Activated CD8-positive, alpha-beta memory T cell treated with anti-CD3 and anti-CD28 coated beads for 1 hour (primary cell): Measurements from ENCODE around the gene RMI1.

ENCODE experiments used
- DNase-seq, 2 donors: peaks; one replicate each; pipeline ENCODE4 v3.0.0-alpha.2; 2020; ENCODE audit warnings: low read depth in 1 of 2; ENCODE audit errors: extremely low read depth in 1 of 2

The RMI1 gene

DNA sequence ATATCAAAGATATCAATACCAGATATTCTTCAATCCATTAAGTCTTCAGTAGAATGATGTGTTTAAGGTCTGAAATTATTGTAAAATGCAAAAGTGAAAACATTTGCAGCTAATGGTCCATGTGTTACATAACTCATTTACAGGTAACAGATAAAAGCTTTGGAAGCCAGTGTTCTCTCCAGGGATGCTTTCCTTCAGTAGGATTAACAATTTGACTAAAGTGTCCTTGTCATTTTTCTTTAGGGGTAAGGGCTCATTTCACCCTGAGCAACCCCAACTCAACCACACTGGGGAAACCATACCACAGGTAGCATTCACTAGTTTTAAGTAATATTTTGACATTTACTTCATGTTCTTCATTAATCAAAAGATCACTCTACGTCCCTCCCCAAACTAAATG is 13.5 kb upstream of the RMI1 start:
- DNase-seq: no peak

DNA sequence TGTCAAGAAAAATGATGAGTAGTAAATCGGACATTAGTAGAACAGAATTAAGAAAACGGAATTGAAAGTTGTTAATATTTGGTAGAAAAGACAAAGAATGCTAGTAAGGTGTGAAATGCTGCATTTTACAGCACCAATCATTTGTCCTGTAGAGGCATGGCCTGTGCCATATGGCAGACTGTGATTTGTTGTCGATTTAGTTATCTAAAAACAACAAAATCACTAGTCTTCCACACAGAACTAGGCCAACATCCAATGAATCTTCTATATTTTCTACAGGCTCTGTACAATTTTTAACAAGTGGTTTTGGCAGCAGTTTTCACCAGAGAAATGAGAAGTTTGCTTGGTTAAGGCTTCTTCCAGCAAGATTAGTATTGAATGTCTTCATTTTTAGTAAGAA is 11.0 kb upstream of the RMI1 start:
- DNase-seq: no peak

DNA sequence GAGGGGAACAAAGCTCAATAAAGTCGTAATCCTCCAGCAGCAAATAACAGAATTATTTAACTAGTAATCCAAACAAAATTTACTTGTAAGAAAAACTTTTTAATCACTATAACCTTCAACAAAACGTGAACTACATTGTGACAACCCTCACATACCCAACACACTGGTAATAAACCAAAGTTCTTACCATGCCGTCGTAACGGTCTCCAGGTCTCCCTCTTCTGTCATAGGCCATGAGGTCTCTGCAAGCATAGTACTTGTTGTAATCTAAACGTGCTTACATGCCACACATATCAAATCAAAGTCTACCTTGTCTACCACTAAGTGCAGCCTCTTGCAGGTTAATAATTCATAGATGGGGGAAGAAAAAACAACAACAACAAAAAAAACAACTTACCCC is 9.1 kb upstream of the RMI1 start:
- DNase-seq: no peak

DNA sequence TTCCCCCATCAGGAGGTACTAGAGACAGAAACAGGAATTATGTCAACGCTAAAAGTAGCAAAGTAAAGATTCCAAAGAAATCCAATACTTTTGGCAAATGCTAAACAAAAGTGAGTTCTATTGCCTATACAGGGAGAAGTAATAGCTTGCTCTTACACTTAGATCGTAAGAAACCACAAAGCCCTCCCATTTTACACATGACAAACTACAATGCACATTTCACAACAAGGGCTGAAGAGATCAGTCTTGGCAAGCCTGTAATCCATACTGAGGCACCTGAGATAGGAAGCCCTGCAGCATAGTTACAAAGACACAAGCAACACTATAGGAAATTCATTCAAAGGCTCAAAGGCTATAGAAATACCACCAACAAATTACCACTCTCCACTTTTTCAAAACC is 8.3 kb upstream of the RMI1 start:
- no peak for DNase-seq

DNA sequence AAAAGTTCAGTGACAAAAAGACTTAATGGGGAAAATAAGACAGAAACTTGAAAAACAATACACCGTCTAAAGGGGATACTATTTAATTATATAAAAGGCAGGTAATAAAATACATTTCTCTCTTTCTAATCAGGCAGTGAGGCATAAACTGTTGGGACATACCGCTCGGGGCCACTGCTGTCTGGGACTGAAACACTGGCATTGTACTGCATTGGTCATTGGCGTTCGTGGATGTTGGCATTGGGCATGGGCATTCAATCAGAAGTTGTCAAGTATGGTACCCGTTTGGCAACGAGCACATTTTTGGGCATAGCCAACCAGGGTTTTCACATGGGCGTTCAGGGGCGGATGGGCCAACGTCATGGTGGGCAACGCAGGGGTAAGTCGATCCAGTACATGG is 5.3 kb upstream of the RMI1 start:
- no peak for DNase-seq

DNA sequence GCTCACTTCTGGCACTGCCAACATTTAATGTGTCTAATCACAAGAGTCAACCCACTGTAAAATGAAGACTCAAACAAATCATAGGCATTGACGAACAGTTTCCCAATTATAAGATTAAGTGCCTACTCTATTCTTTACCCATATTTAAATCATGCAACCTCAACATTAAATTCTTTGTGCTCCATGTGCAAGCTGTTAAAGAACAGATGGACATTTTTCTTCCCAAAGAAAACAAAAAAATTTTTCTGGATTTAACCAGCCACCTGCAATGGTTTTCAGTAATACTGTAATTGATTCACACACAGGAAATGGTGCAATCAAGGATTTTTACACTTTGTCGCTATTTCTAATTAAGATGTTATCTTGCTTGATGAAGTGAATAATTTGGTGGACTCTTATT is 4.2 kb upstream of the RMI1 start:
- DNase-seq: no peak

DNA sequence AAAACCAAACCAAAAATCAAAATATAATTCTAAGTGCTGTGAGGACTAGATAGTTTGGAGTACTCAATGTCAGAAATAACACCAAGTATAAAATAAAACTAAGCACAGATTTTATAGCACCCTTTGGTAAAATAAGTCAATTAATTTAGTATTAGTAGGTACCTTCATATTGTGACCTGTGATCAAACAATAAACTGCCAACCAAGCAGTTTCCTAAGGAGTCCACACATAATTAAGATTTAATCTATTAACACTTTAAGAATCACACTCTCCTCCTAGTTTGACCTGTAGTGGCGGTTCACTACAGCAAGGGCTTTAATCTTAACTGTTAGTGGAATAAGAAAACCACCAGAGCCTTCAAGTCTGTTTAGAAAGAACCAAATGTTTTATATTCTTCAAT is 3.4 kb upstream of the RMI1 start:
- DNase-seq: no peak

DNA sequence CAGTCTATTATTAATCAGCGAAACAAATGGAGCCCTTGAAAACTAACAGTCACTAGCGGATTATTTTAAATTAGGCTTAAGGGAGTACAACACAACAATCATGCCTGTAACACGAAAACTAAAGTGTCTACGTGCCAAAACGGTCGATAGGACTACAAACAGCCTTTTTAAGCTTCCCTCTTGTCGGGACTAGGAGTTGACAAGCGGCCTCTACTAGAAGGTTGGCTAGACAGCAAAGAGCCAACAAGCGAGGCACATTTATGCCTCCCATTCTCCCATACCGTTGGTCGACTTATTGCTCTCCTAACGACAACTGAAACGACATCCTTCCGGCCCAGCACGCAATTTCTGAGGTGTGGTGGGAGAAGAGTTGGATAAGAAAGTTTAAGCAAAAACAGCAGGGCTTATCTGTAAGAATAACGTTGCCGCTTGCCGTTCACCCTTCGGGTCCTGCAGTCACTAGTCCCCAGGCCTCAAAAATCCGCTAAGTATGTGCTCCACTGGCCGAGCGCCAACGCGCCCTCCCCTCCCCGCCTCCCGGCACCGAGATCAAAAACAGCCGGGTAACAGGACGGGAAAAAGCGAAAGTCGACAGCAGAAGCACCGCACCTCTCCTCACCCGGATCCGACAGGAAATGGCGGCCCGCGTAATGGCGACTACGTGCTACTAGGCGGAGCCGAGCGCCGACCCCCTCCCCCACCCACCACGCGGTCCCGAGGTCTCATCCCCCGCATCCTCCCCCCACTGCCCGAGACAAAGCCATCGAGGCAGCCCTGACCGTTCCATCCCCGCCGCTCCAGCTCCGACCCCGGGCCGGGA is 1.4 kb upstream of the RMI1 start:
- DNase-seq: peak; percentile 68 to 81

DNA sequence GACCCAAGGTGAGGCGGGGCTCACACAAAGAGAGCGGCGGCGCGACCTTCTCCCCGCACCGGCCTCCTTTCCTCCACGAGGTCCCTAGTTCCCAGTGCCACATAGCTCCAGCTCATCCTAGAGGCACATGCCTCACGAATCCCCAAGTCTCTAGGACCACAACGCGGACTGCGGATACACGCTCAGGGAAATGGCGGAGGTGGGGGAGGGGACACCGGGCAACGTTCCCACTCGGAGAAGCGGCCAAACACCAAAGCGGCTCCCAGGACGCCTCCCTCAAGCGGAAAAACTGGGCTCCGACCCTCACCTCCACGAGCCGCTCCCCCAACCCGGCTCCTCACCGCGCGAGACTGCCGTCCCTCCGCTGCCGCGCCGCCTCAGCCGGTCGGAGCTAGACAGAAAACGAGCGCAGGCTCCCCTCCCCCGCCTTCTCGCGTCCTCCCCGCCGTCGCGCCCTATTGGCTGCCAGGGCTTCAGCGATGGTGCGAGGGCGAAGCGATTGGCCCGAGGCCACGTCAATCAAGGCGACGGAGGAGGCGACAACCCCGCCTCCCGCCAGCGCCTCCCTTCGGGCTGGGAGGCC is 702 bp upstream of the RMI1 start, which contains the start of gene HNRNPK:
HNRNPK (minus strand) TSS at position 404 of the 583 bp plus-strand sequence. CDS start 1,963 bp downstream, outside the sequence.
- DNase-seq: peak; percentile 99 to 100

DNA sequence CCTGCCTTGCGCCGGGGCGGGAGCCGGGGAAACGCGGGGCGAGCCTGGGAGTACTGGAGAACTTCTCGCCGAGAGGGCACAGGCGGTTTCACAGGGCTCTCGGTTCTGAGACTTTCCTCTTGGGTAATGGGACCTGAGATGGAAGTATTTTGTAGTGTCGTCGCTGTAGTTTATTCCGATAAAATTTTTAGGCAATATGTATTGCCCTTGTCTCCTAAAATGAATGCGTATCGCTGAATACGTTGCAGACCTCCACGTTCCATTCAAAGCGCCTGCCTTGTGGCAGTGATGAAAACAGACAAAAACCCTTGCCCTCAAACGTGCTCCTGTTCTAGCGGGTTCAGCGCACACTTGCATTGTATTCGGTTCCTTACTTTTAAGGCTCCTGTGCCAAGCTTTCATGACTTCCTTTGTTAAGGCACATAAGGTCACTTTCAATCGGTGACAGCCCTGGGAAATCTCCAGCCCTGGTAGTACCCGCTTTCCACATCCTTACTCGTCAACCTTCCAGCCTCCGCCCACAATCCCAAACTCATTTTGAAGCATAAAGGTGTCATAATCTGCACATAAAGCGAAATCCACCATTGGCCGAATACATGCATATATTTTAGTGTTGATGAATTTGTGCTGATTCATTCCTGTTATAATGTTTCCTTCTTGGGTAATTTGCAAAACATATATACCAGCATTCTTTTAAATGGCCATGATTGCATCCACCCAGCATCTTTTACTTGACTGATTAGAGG is 694 bp downstream of the RMI1 start:
- no peak for DNase-seq

DNA sequence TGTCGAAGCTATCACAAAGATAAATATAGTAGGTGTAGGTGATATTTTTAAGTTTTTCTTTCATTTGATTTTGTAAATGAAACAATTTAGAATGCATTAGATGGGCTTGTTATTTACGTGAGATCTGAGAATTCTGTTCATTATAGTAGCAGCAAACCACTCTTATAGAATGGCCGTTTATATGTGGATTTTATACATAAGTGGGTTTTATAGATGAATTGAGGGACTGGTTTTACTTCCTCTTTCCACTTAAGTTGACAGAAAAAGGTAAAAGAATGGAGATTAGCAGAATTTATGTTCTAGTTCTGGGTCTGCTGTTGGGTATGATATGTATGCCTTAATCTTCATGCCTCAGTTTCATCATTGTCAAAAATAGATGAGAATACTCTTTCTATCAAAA is 5.6 kb downstream of the RMI1 start:
- DNase-seq: no peak

DNA sequence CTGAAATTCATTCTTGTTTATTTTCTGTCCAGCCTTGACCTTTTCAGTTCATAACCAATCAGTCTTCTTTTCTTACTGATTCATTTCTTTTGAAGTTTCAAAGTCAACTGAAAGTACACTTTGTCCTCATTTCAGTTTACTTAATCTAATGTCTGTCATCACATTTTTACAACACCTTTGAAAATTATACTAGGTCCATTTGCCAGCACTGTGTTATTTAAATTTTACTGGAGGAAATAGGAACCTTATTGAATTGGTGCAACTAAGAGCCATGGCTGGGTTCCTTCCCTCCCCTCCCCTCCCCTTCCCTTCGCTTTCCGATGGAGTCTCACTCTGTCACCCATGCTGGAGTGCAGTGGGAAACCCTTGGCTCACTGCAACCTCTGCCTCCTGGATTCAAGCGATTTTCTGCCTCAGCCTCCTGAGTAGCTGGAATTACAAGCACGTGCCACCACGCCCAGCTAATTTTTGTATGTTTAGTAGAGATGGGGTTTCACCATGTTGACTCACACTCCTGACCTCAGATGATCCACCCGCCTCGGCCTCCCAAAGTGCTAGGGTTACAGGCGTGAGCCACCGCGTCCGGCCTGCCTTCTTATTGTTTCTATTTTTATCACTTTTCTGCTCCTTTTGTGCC is 6.3 kb downstream of the RMI1 start:
- DNase-seq: no peak

DNA sequence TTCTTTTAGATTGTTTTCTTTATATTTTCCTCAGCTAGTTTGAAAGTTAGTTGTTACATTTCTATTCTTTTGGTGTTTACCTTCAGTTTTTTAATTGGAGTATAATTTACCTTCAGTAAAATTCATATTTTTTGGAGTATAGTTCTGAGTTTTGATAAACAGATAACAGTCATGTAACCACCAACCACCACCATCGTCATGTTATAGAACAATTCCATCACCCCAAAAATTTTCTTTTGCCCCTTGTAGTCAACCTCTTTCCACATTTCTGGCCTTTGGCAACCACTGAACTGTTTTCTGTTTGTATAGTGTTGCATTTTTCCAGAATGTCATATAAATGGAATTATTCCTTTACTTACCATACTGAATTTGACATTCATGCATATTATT is 6.8 kb downstream of the RMI1 start:
- DNase-seq: no peak

DNA sequence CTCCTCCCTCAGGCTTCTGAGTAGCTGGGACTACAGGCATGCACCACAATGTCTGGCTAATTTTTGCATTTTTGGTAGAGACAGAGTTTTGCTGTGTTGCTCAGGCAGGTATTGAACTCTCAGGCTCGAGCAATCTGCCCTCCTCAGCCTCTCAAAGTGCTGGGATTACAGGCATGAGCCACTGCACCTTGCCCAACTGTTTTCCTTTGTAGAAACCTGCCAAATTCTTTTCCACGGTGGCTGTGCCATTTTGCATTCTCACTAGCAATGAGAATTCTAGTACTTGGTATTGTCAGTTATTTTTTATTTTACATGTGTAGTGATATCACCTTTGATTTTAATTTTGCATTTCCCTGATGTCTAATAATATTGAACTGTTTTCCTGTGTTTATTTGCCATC is 7.8 kb downstream of the RMI1 start:
- no peak for DNase-seq

DNA sequence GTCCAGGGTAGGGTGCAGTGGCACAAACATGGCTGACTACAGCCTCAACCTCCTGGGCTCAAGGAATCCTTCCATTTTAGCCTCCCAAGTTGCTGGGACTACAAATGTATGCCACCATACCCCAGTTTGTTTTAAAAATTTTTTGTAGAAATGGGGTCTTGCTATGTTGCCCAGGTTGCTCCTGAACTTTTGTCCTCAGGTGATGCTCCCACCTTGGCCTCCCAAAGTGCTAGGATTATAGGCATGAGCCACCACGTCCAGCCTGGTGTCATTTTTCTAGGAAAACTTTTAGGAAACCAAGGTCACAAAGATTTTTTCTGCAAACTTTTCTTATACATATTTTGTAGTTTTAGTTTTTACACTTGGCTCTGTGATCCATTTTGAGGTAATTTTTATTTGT is 10.8 kb downstream of the RMI1 start:
- no peak for DNase-seq

DNA sequence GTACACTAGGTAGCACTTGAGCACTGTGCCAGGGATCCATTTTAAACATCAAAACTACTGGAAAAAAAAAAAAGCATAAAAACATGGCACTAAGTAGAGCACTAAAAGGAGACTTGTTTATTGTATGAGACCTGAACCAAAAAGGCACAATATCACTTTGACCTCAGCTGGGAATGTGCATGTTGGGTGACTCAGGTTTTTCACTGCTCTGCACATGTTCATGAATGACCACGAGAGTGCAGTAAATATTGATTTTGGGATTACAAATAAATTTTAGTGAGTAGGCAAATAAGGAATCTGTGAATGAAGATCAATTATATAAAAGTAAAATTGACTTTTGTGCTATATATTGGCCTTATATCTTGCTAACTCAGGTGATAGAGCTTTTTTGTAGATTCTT is 11.8 kb downstream of the RMI1 start:
- no peak for DNase-seq

DNA sequence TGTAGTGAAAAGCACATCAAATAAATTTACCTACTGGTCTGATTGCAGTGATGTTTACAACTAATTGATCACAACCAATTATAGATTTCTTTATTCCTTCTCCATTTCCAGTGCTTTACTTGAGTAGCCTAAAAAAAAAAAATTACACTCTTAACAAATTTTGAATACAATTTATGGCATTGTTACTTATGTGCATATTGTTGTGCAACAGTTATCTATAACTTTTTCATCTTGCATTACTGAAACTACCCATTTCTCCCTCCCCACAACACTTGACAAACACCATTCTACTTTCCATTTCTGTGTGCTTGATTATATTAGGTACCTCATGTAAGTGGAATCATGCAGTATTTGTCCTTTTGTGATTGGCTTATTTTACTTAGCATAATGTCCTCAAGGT is 12.3 kb downstream of the RMI1 start:
- no peak for DNase-seq

DNA sequence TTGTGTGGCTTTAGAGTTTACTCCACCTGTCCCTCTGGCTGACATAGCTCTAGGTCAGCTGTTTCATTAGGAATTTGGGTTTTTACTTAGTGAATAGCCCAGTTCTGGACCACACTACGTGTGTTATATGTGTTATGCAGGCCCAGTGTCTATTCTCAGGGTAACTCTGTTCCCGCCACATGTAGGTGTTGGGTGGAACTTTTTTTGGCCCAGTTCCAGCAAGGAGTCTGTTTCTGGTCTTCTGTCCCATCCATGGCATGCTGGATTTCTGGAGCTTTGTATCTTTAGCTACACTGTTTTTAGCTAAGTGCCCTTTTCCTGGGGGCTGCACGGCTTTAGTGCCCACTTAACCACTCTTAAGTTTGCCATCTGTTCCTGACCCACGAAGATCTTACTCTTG is 15.5 kb downstream of the RMI1 start:
- DNase-seq: no peak

DNA sequence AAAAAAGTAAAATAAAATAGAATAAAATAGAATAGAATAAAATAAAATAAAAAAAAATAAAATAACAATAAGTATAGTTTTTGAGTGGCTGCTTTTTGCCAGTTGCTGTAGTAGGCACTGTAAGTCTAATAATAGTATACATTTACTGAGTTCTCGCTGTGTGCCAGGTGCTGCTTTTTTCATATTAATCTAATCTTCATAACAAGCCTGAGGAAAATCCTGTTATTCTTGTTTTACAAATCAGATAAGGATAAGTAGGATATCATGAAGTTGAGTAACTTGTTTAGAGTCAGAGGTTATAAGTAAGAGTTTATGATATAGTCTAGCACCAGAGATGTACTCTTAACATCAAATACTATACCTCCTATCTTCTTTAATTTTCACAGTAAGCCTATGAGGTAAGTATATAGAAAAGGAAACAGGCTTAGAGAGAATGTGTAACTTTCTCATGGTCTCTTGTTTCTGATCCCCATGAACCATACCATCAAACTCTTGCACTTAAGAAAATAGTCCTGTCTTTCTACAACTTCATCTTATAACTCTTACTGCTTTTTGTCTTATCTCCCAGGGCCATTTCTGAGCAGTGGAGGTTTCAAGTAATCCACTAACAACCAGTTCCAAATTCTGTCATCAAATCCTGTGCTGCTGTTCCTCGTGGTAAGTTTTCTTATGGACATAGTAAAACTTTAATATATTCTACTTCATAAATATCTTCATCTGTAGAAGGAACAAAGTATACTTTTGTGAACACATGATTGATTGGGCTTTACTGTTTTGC is 18.7 kb downstream of the RMI1 start:
- DNase-seq: no peak

DNA sequence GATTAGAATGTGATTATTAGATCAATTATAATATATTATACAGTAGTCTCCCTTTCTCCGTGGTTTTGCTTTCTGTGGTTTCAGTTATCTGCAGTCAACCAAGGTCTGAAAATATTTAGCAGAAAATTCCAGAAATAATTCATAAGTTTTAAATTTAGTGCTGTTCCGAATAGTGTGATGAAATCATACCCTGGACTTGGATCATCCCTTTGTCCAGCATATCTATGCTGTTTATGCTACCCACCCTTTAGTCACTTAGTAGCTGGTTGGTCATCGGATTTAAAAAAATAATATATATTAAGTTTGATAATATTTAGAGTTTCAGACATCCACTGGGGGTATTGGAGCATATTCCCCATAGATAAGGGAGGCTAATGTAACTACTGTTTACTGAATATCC is 19.6 kb downstream of the RMI1 start:
- DNase-seq: no peak

DNA sequence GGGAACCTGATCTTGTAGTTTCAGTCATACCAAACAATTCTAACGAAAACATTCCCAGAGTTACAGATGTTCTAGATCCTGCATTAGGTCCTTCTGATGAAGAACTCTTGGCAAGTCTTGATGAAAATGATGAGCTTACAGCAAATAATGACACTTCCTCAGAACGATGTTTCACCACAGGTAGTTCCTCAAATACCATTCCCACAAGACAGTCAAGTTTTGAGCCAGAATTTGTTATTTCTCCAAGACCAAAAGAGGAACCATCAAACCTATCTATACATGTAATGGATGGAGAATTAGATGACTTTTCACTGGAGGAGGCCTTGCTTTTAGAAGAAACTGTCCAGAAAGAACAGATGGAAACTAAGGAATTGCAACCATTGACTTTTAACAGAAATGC is 21.0 kb downstream of the RMI1 start:
- DNase-seq: no peak
